Vagina (tissue), 2 donors: Measurements from ENCODE around the gene NAV2. TPM values are rescaled to one million over a fixed set of nuclear protein-coding genes. Genes with fewer than 3 reads are reported as not detected.
A peak's percentile ranks its signal among the peaks of the same experiment; 100 is the strongest.

Source experiments
- DNase-seq, 2 donors: peaks; one replicate each; pipeline ENCODE4 v3.0.0-alpha.2; 2017; ENCODE audit errors: extremely low spot score in 2 of 2
- H3K27ac ChIP-seq: fragments of 200-600 bp; sonication (generic); one replicate; pipeline ENCODE4 v1.5.1; 2019
- H3K27me3 ChIP-seq: fragments of 200-600 bp; sonication (generic); one replicate; pipeline ENCODE4 v1.5.1; 2019
- H3K36me3 ChIP-seq, 2 donors: fragments of 200-600 bp; sonication (generic); one replicate each; pipeline ENCODE4 v1.5.1; 2017 to 2019
- H3K4me1 ChIP-seq: fragments of 200-600 bp; sonication (generic); one replicate; pipeline ENCODE4 v1.5.1; 2019
- H3K4me3 ChIP-seq, 2 donors: fragments of 200-600 bp; sonication (generic); 1 replicate in 1 of 2; 2 replicates in 1 of 2; pipeline ENCODE4 v1.5.1; 2016 to 2019
- H3K9me3 ChIP-seq: fragments of 200-600 bp; sonication (generic); one replicate; pipeline ENCODE4 v1.5.1; 2019
- CTCF ChIP-seq, 3 experiments: fragments of 450-650 bp in 2 of 3; fragments of 200-600 bp in 1 of 3; sonication (generic) in 1 of 3; IDR thresholded peaks; one replicate each; pipeline ENCODE4 v1.5.1; 2017 to 2019; ENCODE audit warnings: antibody characterized with exemption in 3 of 3, mild to moderate bottlenecking in 2 of 3, moderate library complexity in 2 of 3
- POLR2A ChIP-seq, 2 donors: fragments of 450-650 bp; IDR thresholded peaks; one replicate each; pipeline ENCODE4 v1.6.1; 2017; ENCODE audit warnings: antibody characterized with exemption in 2 of 2, mild to moderate bottlenecking in 2 of 2, moderate library complexity in 2 of 2
- POLR2AphosphoS5 ChIP-seq, 2 donors: sonication (generic); formaldehyde crosslinking; IDR thresholded peaks; one replicate each; pipeline ENCODE4 v1.9.0; 2017; ENCODE audit warnings: antibody characterized with exemption in 2 of 2, mild to moderate bottlenecking in 2 of 2, low read depth in 1 of 2; ENCODE audit not compliant: insufficient read depth in 1 of 2
- intact Hi-C: fragments of 100-400 bp; cut with DNase I; formaldehyde crosslinking; loops from one replicate; pipeline ENCODE4 v1.15.1; 2023
- total RNA-seq: library from RNA; depleted of rRNA; stranded (reverse); fragments of >200 nt; gene quantifications from one replicate; pipeline ENCODE4 v1.2.3, GENCODE V29; 2016

NAV2 gene
- total RNA-seq, 1 donor from 2014 or later, result 25.3 TPM

- Histone ChIP-seq H3K27ac (no peak overlapping the region), H3K36me3 (no peaks in the 10 kb centered on the region), H3K27me3 (no peaks in the 10 kb centered on the region), H3K4me3 (no peak overlapping the region), H3K9me3 (no peaks in the 10 kb centered on the region), H3K4me1 (peaks cover 15% of the 10 kb centered on the region)
- DNase-seq, result no peak
- intact Hi-C loops, result no loop called here
- TF ChIP-seq POLR2AphosphoS5 (IDR thresholded peaks at IDR 0.05; ENCODE audit: insufficient read depth in 1 of 2, low read depth in 1 of 2), result peak in 1 of 2 donors; percentile 48
- no peak for TF ChIP-seq CTCF (IDR thresholded peaks at IDR 0.05)
- no peak for TF ChIP-seq POLR2A (IDR thresholded peaks at IDR 0.05)
Measured at GRCh38 chr11:19829109-19829837, 116.6 kb downstream of the NAV2 start.

- Histone ChIP-seq H3K36me3 (no peaks in the 10 kb centered on the region), H3K27me3 (no peaks in the 10 kb centered on the region), H3K27ac (no peak overlapping the region), H3K4me3 (no peak overlapping the region), H3K4me1 (peaks cover 15% of the 10 kb centered on the region), H3K9me3 (no peaks in the 10 kb centered on the region)
- no peak for TF ChIP-seq POLR2AphosphoS5 (IDR thresholded peaks at IDR 0.05; ENCODE audit: insufficient read depth in 1 of 2, low read depth in 1 of 2)
- intact Hi-C loops, result no loop called here
- no peak for DNase-seq
Measured at GRCh38 chr11:19832086-19832750, 119.6 kb downstream of the NAV2 start.

- TF ChIP-seq POLR2A (IDR thresholded peaks at IDR 0.05) (no peak), POLR2AphosphoS5 (IDR thresholded peaks at IDR 0.05; ENCODE audit: insufficient read depth in 1 of 2, low read depth in 1 of 2) (no peak), CTCF (IDR thresholded peaks at IDR 0.05) (no peak)
- no peak overlapping the region for H3K4me3 ChIP-seq
- H3K4me1 ChIP-seq, result peaks cover 15% of the 10 kb centered on the region
- no peaks in the 10 kb centered on the region for H3K9me3 ChIP-seq
- no peaks in the 10 kb centered on the region for H3K36me3 ChIP-seq
- H3K27ac ChIP-seq, result no peak overlapping the region
- no peaks in the 10 kb centered on the region for H3K27me3 ChIP-seq
- no peak for DNase-seq
- intact Hi-C loops, result no loop called here
Measured at GRCh38 chr11:19832901-19833300, 120.3 kb downstream of the NAV2 start.

GRCh38 chr11:19834771-19835170 is 122.1 kb downstream of the NAV2 start:
- no peaks in the 10 kb centered on the region for H3K9me3 ChIP-seq
- no peak overlapping the region for H3K4me3 ChIP-seq
- intact Hi-C loops, result no loop called here
- no peak for TF ChIP-seq POLR2AphosphoS5 (IDR thresholded peaks at IDR 0.05; ENCODE audit: insufficient read depth in 1 of 2, low read depth in 1 of 2)
- TF ChIP-seq CTCF (IDR thresholded peaks at IDR 0.05), result no peak
- TF ChIP-seq POLR2A (IDR thresholded peaks at IDR 0.05), result no peak
- no peak for DNase-seq
- H3K27me3 ChIP-seq, result no peaks in the 10 kb centered on the region
- no peak overlapping the region for H3K27ac ChIP-seq
- H3K36me3 ChIP-seq, result no peaks in the 10 kb centered on the region
- no peaks in the 10 kb centered on the region for H3K4me1 ChIP-seq

- intact Hi-C loops, result no loop called here
- Histone ChIP-seq H3K4me3 (no peak overlapping the region), H3K27me3 (no peaks in the 10 kb centered on the region), H3K9me3 (no peaks in the 10 kb centered on the region), H3K27ac (no peak overlapping the region), H3K36me3 (no peaks in the 10 kb centered on the region), H3K4me1 (no peaks in the 10 kb centered on the region)
- TF ChIP-seq CTCF (IDR thresholded peaks at IDR 0.05) (no peak), POLR2AphosphoS5 (IDR thresholded peaks at IDR 0.05; ENCODE audit: insufficient read depth in 1 of 2, low read depth in 1 of 2) (no peak), POLR2A (IDR thresholded peaks at IDR 0.05) (no peak)
- DNase-seq, result no peak
Measured at GRCh38 chr11:19836666-19837065, 124.0 kb downstream of the NAV2 start.
